OCI-LY3 (cell line): ENCODE results near the gene SLC25A48.

Experiments used
- H2AFZ ChIP-seq: fragments of 200-600, 300-600 bp; shearing (Covaris generic); 2 replicates; pipeline ENCODE4 v1.6.0; 2014; ENCODE audit warnings: antibody characterized with exemption, low read depth, low read length
- H3K27ac ChIP-seq: fragments of 200-600, 300-600 bp; sonication (generic); 2 replicates; pipeline ENCODE4 v1.5.1; 2014; ENCODE audit warnings: mild to moderate bottlenecking, low read length, moderate library complexity, mixed read lengths
- H3K27me3 ChIP-seq: fragments of 200-600, 300-600 bp; sonication (generic); 2 replicates; pipeline ENCODE4 v1.6.1; 2014; ENCODE audit warnings: low read depth, low read length, mixed read lengths
- H3K36me3 ChIP-seq: fragments of 200-600, 300-600 bp; sonication (generic); replicated peaks from 2 replicates; pipeline ENCODE3; 2014; ENCODE audit warnings: low read depth, low read length, mixed read lengths
- H3K4me1 ChIP-seq: fragments of 300-600, 200-600 bp; sonication (generic); 2 replicates; pipeline ENCODE4 v1.6.1; 2014; ENCODE audit warnings: low read length, mixed read lengths
- H3K4me2 ChIP-seq: fragments of 200-600, 300-600 bp; sonication (generic); 2 replicates; pipeline ENCODE4 v1.6.1; 2014; ENCODE audit warnings: low read length, mixed read lengths
- H3K4me3 ChIP-seq: fragments of 300-600, 200-600 bp; sonication (generic); 2 replicates; pipeline ENCODE4 v1.5.1; 2014; ENCODE audit warnings: antibody characterized with exemption, mild to moderate bottlenecking, low read length, moderate library complexity
- H3K79me2 ChIP-seq: fragments of 300-600, 200-600 bp; shearing (Covaris generic); 2 replicates; pipeline ENCODE4 v1.6.1; 2014; ENCODE audit warnings: mild to moderate bottlenecking, low read length, mixed read lengths
- H3K9ac ChIP-seq: fragments of 300-600, 200-600 bp; shearing (Covaris generic); 2 replicates; pipeline ENCODE4 v1.6.0; 2014; ENCODE audit warnings: mild to moderate bottlenecking, low read length, moderate library complexity
- H3K9me3 ChIP-seq: fragments of 200-600, 300-600 bp; shearing (Covaris generic); 2 replicates; pipeline ENCODE4 v1.6.1; 2014; ENCODE audit warnings: low read length, mixed read lengths; ENCODE audit not compliant: insufficient read depth
- H4K20me1 ChIP-seq: fragments of 200-600, 300-600 bp; sonication (generic); 2 replicates; pipeline ENCODE4 v1.6.1; 2016; ENCODE audit warnings: low read length, mixed read lengths; ENCODE audit not compliant: insufficient read depth
- EZH2phosphoT487 ChIP-seq: fragments of 200-600 bp; shearing (Covaris generic); IDR thresholded peaks from 2 replicates; pipeline ENCODE4 v1.6.1; 2018; ENCODE audit warnings: antibody characterized with exemption, mixed run types, low read depth
- TF ChIP-seq, protein P1 (sequence below): fragments of 200-600, 300-600 bp; sonication (generic); IDR thresholded peaks from 2 replicates; pipeline ENCODE4 v1.5.1; 2014; ENCODE audit warnings: antibody characterized with exemption, low read length, low read depth

The SLC25A48 gene

DNA sequence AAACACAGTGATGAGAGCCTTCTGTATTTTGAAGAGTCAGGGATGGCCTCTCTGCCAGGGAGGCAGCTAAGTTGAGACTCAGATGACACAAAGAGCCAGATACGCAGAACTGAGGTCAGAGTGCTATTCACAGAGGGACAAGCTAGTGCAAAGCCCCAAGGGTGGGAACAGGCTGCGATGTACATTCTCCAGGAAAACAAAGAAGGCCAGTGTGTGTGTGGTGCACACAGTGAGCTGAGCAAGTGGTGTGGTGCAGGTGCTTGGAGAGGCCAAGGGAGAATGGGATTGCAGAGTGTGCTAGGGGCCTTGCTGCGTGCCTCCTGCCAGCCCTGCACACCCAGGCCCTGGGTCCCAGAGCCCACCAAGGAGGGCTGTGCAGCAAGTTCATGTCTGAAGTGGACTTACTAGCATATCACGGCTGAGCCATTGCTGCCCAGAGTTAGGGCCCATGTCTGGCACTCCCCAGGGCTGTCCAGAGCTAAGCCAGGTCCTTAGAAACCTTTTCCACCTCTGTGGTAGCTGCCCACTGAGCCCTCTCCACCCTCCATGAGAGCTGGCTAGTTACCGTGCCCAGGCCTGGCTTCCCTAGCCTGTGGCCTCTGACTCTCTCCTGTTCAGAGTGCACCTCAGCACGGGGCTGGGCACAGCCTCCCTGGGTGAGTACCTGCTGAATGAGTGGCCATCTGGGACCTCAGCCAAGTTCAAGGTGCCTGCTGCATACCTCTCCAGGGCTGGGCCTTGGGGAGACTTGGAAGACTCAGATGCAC is 9.3 kb downstream of the SLC25A48 start:
- H3K4me2 ChIP-seq = no peak overlapping the region
- peaks cover 10% of the 10 kb centered on the region for H3K27me3 ChIP-seq
- H3K9ac ChIP-seq = no peak overlapping the region
- no peaks in the 10 kb centered on the region for H3K4me1 ChIP-seq
- H2AFZ ChIP-seq = no peak overlapping the region
- no peak for TF ChIP-seq EZH2phosphoT487
- TF ChIP-seq, protein P1, sequence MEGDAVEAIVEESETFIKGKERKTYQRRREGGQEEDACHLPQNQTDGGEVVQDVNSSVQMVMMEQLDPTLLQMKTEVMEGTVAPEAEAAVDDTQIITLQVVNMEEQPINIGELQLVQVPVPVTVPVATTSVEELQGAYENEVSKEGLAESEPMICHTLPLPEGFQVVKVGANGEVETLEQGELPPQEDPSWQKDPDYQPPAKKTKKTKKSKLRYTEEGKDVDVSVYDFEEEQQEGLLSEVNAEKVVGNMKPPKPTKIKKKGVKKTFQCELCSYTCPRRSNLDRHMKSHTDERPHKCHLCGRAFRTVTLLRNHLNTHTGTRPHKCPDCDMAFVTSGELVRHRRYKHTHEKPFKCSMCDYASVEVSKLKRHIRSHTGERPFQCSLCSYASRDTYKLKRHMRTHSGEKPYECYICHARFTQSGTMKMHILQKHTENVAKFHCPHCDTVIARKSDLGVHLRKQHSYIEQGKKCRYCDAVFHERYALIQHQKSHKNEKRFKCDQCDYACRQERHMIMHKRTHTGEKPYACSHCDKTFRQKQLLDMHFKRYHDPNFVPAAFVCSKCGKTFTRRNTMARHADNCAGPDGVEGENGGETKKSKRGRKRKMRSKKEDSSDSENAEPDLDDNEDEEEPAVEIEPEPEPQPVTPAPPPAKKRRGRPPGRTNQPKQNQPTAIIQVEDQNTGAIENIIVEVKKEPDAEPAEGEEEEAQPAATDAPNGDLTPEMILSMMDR = no peak
- H3K79me2 ChIP-seq = no peaks in the 10 kb centered on the region
- no peak overlapping the region for H3K27ac ChIP-seq
- H4K20me1 ChIP-seq = no peaks in the 10 kb centered on the region
- H3K9me3 ChIP-seq = no peaks in the 10 kb centered on the region
- H3K4me3 ChIP-seq = no peak overlapping the region
- H3K36me3 ChIP-seq = no peaks in the 10 kb centered on the region

DNA sequence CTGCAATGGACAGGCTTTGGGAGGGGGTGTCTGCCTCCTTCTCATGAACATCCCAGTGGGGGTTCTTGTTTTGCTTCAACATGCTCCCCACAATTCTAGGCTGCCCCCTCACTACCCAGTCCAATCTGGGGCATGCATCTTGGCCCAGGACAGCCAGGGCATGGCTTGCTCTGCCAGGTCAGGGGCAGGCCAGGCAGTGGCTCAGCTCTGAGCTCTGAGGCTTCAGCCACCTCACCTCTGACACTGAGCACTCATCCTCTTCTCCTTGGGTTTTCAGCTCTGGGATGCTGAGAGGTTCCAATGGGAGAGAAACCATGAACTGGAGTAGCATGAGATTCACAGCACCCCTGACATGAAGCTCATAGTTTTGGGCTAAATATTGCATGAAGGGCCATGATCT is 11.8 kb downstream of the SLC25A48 start:
- H3K9ac ChIP-seq = no peak overlapping the region
- H3K27me3 ChIP-seq = no peaks in the 10 kb centered on the region; the same call in 1 of the 2 replicates
- H3K79me2 ChIP-seq = no peaks in the 10 kb centered on the region
- no peak overlapping the region for H2AFZ ChIP-seq
- H3K27ac ChIP-seq = no peak overlapping the region
- H3K4me1 ChIP-seq = no peaks in the 10 kb centered on the region
- no peak overlapping the region for H3K4me3 ChIP-seq
- no peaks in the 10 kb centered on the region for H4K20me1 ChIP-seq
- no peak overlapping the region for H3K4me2 ChIP-seq
- H3K9me3 ChIP-seq = no peaks in the 10 kb centered on the region
- TF ChIP-seq, protein P1 = no peak
- no peak for TF ChIP-seq EZH2phosphoT487
- no peaks in the 10 kb centered on the region for H3K36me3 ChIP-seq

DNA sequence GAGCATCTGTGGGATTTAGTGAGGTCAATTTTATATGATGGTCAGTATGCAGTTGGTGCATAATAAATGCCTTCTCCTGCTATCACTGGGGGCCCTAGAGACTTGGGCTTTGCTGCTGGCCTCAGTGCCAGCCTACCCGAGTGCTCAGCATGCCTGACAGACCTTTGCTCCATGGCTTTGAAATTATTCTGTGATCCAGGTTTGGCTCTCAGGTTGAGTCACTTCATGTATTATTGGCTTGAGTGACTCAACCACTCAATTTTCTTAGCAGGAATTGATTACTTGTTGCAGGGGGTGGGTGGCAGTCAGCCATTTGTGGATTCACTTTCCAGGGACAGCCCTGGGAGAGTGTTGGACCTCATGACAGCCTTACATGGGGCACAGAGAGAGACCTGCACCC is 13.5 kb downstream of the SLC25A48 start:
- no peaks in the 10 kb centered on the region for H3K9me3 ChIP-seq
- no peak for TF ChIP-seq EZH2phosphoT487
- TF ChIP-seq, protein P1 = no peak
- H2AFZ ChIP-seq = no peak overlapping the region
- H4K20me1 ChIP-seq = no peaks in the 10 kb centered on the region
- no peak overlapping the region for H3K4me3 ChIP-seq
- no peak overlapping the region for H3K9ac ChIP-seq
- no peaks in the 10 kb centered on the region for H3K4me1 ChIP-seq
- H3K79me2 ChIP-seq = no peaks in the 10 kb centered on the region
- H3K27me3 ChIP-seq = no peaks in the 10 kb centered on the region
- no peak overlapping the region for H3K27ac ChIP-seq
- no peak overlapping the region for H3K4me2 ChIP-seq
- no peaks in the 10 kb centered on the region for H3K36me3 ChIP-seq

DNA sequence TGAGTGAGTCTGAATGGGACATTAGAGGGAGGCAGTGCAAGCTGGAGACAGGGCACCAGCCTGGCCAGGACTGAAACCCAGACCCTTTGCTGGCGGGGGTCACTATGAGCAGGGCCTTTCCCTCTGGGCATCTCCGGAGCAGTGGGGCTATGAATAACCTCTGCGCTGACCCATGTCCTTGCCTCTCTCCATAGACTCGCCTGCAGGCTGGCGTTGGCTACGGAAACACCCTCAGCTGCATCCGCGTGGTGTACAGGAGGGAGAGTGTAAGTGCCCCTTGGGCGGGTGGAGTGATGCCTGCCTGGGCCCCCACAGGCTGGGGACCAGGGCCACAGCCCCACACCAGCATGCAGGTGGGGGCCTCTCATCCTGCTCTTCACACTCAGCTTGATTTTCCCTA is 15.8 kb downstream of the SLC25A48 start:
- no peak for TF ChIP-seq EZH2phosphoT487
- TF ChIP-seq, protein P1 = no peak
- H3K4me3 ChIP-seq = no peak overlapping the region
- no peak overlapping the region for H2AFZ ChIP-seq
- no peaks in the 10 kb centered on the region for H3K27me3 ChIP-seq
- no peaks in the 10 kb centered on the region for H3K4me1 ChIP-seq
- H3K36me3 ChIP-seq = no peaks in the 10 kb centered on the region
- no peak overlapping the region for H3K27ac ChIP-seq
- H3K9me3 ChIP-seq = no peaks in the 10 kb centered on the region
- H3K79me2 ChIP-seq = no peaks in the 10 kb centered on the region
- H3K4me2 ChIP-seq = no peak overlapping the region
- no peak overlapping the region for H3K9ac ChIP-seq
- no peaks in the 10 kb centered on the region for H4K20me1 ChIP-seq
